Measurements from ENCODE around the gene CYP2J2.

The CYP2J2 gene

GRCh38 chr1:59892841-59893811, 33.4 kb downstream of the CYP2J2 start:
- TF ChIP-seq CTCF (conservative IDR thresholded peaks at IDR 0.05; ENCODE audit: control insufficient read depth, insufficient read depth, low read depth, low read length) = no peak
- no peak overlapping the region for H3K4me3 ChIP-seq (ENCODE audit: control insufficient read depth, low read depth, low read length)
- no peak for DNase-seq (ENCODE audit: low read depth)

GRCh38 chr1:59885160-59885832, 41.3 kb downstream of the CYP2J2 start:
- no peak for DNase-seq (ENCODE audit: low read depth)
- TF ChIP-seq CTCF (conservative IDR thresholded peaks at IDR 0.05; ENCODE audit: control insufficient read depth, insufficient read depth, low read depth, low read length) = no peak
- H3K4me3 ChIP-seq (ENCODE audit: control insufficient read depth, low read depth, low read length) = no peak overlapping the region

- H3K4me3 ChIP-seq (ENCODE audit: control insufficient read depth, low read depth, low read length) = no peak overlapping the region
- TF ChIP-seq CTCF (conservative IDR thresholded peaks at IDR 0.05; ENCODE audit: control insufficient read depth, insufficient read depth, low read depth, low read length) = no peak
- DNase-seq (ENCODE audit: low read depth) = peak; percentile 17
Observed at GRCh38 chr1:59880735-59881134, 45.8 kb downstream of the CYP2J2 start.

GRCh38 chr1:59879996-59880505, 46.5 kb downstream of the CYP2J2 start:
- H3K4me3 ChIP-seq (ENCODE audit: control insufficient read depth, low read depth, low read length) = no peak overlapping the region
- no peak for DNase-seq (ENCODE audit: low read depth)
- no peak for TF ChIP-seq CTCF (conservative IDR thresholded peaks at IDR 0.05; ENCODE audit: control insufficient read depth, insufficient read depth, low read depth, low read length)

GRCh38 chr1:59879574-59879973, 47.0 kb downstream of the CYP2J2 start:
- peak; percentile 74 for DNase-seq (ENCODE audit: low read depth)
- peak; percentile 55 for TF ChIP-seq CTCF (conservative IDR thresholded peaks at IDR 0.05; ENCODE audit: control insufficient read depth, insufficient read depth, low read depth, low read length)

GRCh38 chr1:59878370-59878769, 48.2 kb downstream of the CYP2J2 start:
- H3K4me3 ChIP-seq (ENCODE audit: control insufficient read depth, low read depth, low read length) = no peak overlapping the region
- DNase-seq (ENCODE audit: low read depth) = no peak
- TF ChIP-seq CTCF (conservative IDR thresholded peaks at IDR 0.05; ENCODE audit: control insufficient read depth, insufficient read depth, low read depth, low read length) = no peak

More at GRCh38 chr1:59879574-59879973, 47.0 kb downstream of the CYP2J2 start:
- H3K4me3 ChIP-seq (ENCODE audit: control insufficient read depth, low read depth, low read length) = no peak overlapping the region
